Astrocyte of the cerebellum (primary cell): ENCODE data around the gene LRRC32.

Experiments used
- DNase-seq: peaks from one replicate; pipeline ENCODE4 v3.0.0-alpha.2; 2011; ENCODE audit warnings: low read depth
- H3K4me3 ChIP-seq: 2 replicates; pipeline ENCODE4 v1.5.1; 2011; ENCODE audit warnings: mild to moderate bottlenecking, low read depth, low read length, moderate library complexity
- CTCF ChIP-seq: IDR thresholded peaks from 2 replicates; pipeline ENCODE4 v1.5.1; 2012; ENCODE audit warnings: low read length, low read depth, moderate library complexity, mild to moderate bottlenecking; ENCODE audit errors: missing control alignments
- in situ Hi-C: cut with HindIII; loops from 2 replicates; pipeline ENCODE4 v1.10.0; 2017; ENCODE audit warnings: low sequenced_read_pairs

LRRC32 gene

DNA sequence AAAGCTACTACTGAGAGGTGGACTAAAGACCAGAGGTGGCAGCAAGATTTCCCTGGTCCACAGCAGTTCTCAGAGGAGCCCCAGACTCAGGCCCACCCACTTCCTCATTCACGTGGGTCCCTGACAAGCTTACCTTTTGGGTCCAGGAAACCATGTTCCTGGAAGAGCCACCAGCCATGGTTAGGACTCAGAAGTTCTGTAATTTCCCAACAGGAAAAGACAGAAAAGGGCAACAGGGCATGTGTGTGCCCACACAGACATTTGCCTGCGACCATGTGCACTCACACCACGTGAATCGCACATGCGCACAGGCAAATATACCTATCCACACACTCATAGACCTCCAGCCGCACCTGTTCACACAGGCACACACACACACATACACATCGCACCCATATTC is 42.9 kb downstream of the LRRC32 start:
- H3K4me3 ChIP-seq = no peak overlapping the region
- no peak for TF ChIP-seq CTCF
- DNase-seq = no peak
- in situ Hi-C loops = no loop called here

DNA sequence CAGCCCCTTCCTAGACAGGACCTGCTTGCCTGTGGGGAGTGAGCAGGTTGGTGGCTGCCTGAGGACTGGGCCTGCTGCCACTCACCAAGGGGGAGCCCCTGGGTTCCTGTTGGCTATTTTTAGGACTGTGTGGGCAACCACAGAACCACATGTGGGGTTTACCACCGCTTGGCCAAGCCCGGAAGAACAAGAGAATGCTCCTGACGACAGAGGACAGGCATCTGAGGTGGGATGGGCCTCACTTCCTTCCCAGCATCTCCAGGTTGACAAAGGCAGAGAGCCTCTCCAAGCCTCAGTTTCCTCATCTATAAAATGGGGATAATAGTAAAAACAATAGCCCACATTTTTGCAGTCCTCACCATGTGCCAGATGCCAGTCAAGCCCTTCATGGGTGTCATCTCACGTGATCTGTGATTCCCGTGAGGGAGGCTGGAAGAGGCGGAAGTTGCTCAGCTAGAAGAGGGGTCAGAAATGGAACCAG is 43.6 kb downstream of the LRRC32 start:
- in situ Hi-C loops = no loop called here
- TF ChIP-seq CTCF = no peak
- no peak overlapping the region for H3K4me3 ChIP-seq
- DNase-seq = peak; percentile 78

DNA sequence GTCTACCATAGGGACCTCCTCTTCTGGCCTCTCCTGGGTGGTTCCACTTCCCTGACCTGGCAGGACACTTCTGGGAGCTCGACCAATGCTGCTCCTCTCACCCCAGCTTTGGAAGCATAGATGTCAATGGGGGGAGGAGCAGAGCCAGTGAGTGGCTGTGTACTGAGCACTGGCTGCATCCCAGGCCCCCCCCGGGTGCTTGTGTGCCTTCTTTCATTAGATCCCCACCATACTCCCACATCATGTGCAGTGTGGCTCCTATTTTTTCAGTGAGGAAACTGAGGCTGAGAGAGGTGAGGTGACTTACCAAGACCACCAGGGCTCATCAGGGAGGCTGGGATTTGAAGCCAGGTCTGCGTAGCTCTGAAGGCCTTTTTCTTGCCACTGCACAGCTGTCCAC is 44.3 kb downstream of the LRRC32 start:
- no peak for TF ChIP-seq CTCF
- H3K4me3 ChIP-seq = no peak overlapping the region
- in situ Hi-C loops = no loop called here
- no peak for DNase-seq

DNA sequence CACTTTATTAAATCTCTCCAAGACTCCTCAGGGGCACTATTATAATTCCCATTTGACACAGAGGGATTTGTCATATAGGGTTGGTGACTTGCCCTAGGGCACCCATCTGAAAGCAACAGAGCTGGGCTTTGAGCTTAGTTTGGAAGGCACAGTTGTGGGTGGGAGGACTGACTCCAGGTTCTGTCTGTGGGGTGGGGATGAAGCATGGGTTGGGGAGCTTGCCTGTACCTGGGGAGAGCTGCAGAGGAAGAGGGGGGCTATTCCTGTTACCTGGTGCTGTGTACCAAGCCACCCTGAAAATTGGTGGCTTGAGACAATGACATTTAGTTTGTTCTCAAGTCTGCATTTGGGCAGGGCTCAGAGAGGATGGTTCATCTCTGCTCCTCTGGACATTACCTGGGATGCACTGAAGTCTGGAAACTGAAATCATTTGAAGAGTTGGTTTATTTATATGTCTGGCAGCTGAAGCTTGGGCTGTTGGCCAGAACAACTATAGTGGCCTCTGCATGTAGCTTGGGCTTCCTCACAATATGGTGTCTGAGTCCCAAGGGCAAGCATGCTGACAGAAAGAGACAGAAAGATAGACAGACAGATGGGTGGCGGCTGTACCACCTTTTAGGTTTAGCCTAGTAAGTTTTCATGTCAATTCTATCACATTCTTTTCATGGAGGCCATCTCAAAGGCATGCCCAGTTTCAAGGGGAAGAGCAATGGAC is 44.9 kb downstream of the LRRC32 start:
- TF ChIP-seq CTCF = no peak
- in situ Hi-C loops = no loop called here
- no peak overlapping the region for H3K4me3 ChIP-seq
- DNase-seq = no peak

DNA sequence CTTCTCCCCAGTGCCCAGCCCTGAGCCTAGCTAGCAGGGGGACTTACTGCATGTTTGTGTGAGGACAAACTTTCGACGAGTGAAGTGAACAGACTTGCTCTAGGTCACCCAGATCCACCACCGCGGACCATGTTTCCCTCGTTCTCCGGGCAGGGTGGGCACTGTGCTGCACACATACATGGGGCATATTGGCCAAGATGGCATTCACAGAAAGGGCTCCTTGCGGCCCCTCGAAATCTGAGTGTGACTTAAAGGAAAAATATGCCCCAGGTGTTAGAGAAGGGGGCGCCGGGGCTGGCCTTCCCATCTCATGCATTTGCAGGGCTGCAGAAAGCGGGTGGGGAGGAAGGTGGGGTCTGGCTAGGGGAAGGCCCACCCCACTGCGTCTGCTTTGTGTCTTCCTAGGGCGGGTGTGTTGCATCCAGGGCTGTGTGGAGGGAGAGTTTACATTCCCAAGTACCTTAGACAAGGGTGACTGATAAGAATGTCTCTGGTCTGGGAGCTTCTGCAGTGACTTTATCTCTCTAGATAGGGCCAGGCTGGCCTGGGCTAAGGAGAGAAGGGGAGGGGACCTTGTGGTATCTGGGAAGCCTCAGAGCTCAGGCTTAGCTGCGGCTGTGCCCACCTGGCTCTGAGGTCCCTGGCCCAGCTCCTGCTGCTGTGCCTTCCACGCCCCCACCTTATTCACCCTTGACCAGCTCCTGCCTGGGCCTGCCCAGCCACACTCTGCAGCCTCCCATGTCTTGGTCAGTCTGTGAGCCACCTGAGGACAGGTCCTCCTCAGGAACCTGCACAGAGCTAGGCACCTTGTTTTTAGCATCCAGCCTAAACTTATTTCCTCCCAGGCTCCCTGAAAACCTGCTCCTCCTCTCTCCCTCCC is 45.8 kb downstream of the LRRC32 start:
- no peak overlapping the region for H3K4me3 ChIP-seq
- no peak for DNase-seq
- no peak for TF ChIP-seq CTCF
- in situ Hi-C loops = no loop called here

DNA sequence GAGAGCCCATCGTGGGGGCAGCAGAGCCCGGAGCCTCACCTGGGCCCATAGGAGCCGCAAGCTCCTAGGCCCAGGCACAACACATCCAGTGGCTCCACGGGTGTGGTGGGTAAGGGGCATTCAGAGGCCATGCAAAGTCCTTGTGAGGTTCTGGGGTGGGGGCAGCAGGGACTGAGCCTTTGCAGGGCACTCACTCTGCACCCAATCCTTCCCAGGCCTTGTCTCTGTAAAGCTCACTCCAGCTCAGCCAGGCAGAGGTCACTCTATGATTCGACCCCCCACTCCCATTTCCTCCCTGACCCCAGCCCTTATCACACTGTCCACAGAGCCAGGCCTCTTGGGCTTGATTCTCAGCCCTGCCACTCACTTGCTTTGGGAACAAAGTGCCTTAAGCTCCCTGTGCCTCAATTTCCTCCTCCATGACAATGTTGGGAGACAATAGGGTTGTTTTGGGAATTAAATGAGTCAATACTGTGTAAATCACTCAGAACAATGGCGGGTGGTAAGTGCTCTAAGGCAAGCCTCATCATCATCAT is 46.6 kb downstream of the LRRC32 start:
- TF ChIP-seq CTCF = no peak
- in situ Hi-C loops = no loop called here
- DNase-seq = no peak
- H3K4me3 ChIP-seq = no peak overlapping the region
